HG02763 (cell line): Measurements from ENCODE around the gene TOR4A.

ENCODE experiments used
- ATAC-seq: cut with Tn5 transposase; IDR thresholded peaks from one replicate; pipeline ENCODE4 v1.9.1; 2021; ENCODE audit warnings: mild to moderate bottlenecking, moderate library complexity; ENCODE audit not compliant: unreplicated experiment

Gene TOR4A

GRCh38 chr9:137293482-137294090 is 16.1 kb downstream of the TOR4A start:
- ATAC-seq, result no peak

- no peak for ATAC-seq
Measured at GRCh38 chr9:137294091-137294680, 16.7 kb downstream of the TOR4A start.

DNA sequence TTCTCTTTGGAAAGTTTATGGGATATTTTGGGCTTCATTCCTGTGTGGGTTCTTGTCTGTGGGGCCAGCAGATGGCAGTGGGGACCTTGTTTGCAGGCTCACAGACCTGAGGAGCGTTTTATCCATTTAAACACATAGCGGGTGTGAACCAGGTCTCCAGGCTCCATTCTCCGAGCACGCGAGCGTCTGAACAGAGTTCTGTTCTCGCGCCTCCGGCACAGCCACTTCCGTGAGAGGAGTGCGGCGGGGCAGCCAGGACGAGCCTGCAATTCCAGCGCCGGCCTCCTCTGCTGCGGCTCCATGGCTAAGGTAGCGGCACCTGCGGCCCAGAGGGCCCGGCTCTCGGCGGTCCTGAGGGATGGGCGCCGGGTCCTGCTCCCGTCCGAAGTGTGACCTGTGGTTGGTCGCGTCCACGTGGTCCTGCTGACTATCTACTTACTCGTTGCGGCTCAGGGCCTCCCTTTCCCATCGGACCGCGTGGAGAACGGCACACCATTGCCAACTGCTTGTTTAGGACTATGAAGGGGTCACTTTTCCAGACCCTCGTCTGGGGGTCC is 17.2 kb downstream of the TOR4A start:
- no peak for ATAC-seq

DNA sequence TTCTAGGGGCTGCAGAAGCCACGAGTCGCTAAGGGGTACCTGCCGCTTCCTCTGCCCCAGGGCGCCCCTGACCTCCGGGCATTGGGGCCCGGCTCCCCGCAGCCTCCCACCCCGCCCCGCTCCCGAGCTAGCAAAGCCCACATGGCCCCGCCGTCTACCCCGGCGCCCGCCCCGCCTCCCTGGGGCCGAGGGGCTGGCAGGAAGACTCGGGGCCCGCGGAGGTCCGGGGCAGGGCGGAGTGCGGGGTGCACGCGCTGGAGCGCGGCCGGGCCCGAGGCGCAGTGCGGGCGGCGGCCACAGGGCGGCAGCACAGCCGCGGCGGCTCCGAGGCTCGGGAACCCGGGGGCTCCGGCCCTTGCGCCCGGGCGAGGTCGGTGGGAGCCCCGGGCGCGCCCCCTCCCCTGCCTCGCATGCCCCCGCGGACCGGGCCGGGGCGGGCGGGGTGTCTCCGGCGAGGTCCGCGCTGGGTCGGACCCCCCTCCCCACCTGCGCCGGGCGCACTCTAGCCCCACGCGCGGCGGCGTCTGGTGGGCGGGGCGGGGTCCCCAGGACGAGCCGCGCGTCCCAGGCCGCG is 17.8 kb downstream of the TOR4A start:
- no peak for ATAC-seq

GRCh38 chr9:137295849-137296669 is 18.5 kb downstream of the TOR4A start:
- no peak for ATAC-seq

DNA sequence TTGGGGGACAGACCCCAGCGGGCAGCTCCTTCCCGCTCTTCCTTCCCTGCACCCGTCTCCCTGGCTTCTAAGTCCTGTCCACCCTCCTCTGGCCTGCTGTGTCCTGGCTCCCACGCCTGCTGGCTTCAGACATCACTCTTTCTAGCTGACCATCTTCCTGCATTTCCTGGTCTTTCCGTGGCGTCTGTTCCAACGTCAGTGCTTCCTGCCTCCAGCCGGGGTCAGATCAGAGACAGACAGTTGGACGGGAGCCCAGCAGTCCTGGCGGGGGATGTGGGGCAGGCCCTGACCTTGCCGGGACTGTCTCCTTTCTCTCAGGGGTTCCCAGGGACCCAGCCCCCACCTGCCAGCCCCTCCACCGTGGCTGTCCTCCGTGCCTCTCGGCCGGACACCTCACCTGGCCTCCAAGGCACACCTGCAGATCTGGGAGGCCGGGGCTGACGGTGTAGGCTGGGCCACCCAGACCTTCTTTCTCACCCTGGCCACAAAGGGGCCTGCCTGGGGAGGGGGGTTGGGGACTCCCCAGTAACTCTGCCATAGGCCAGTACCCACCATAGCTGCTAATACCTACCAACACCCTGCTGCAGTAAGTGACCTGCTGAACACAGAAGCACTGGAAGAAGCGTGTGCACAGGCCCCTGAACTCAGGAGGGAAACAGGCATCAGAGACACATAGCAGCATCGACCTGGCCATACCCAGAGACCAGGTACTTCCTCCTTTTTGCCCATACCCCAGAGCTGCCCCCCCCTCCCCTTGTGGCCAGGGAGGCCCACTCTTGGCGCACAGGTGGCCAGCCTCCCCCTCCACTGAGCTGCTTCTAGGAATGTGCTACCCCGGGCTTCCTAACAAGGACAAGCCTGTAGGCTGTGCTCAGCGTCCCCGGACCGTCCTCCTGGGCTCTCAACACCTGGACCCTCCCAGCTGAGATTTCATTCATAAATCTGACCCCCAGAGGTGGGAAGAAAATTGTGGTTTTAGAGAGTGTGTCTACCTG is 19.4 kb downstream of the TOR4A start:
- no peak for ATAC-seq

DNA sequence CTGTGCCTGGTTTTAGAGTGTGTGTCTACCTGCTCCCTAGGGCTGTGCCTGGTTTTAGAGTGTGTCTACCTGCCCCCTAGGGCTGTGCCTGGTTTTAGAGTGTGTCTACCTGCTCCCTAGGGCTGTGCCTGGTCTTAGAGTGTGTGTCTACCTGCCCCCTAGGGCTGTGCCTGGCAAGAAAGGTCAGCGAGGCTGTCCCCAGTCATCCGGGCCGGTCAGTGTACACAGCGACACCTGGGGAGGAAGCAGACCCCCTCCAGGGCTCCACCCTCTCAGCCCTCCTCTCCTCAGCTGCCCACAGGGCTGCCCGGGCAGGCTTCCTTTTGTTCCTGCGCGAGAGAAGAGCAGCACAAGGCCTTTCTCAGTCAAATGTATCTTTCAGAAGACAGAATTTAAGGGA is 20.4 kb downstream of the TOR4A start:
- ATAC-seq, result no peak

DNA sequence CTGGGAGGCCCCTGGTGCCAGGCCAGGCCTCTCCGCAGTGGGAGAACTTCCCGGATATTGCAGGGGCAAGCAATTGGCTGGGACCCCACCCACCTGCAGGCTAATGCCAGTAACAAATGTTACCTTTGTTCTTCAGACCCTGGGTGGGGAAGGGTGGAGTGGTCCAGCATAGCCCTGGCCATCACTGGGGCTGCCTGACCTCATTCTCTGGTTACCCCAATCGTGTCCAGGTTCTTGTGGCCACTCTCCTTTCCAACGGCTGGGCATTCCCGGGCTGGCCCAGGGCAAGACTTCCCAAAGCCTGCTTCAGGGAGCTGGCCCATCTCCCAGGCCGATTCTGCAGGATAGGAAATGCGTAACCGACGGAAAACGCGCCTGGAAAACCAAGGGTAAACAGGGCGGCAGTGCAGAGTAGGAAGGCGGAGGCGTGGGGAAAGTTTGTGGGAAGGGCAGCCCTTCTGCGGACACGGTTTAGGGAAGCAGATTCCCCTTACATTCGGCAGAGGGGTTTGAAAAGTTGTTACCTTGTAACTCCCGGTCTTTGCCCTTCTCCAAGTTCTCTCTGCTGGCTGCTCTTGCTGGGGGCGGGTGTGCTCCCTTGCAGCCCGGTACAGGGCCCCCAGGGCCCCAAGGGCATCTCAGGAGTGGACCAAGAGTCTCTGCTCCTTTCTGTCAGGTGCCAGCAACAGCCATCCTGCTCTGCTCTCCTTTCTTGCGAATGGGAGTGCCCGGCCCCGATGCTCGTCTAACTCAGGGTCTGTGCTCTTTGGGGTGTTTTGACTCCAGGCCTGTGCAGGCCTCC is 21.1 kb downstream of the TOR4A start:
- no peak for ATAC-seq

- ATAC-seq, result no peak
Measured at GRCh38 chr9:137299203-137299565, 21.7 kb downstream of the TOR4A start.

- no peak for ATAC-seq
Measured at GRCh38 chr9:137299938-137300337, 22.4 kb downstream of the TOR4A start.

DNA sequence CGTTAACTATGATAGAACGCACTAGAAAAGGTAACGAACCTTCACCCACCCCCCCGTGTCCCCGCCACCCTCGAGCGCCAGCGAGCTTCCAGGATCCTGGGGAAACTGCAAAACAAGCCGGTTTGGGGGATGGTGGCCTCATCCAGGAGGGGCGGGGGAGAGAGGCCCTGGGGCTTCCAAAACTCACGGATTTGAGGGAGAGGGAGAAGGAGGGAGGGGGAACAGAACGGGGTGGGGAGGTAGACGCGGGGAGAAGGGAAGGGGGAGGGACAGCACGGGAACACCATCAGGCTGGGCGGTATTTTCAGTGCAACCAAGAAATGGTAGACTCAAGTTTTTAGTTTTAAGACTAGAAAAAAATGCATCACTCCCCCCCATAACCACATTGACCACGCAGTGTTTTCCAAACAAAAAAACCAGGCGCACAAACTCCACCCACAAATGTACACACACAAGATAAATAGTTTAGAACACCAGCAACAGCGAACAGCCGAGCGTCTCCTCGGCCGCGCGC is 23.1 kb downstream of the TOR4A start:
- ATAC-seq, result no peak

DNA sequence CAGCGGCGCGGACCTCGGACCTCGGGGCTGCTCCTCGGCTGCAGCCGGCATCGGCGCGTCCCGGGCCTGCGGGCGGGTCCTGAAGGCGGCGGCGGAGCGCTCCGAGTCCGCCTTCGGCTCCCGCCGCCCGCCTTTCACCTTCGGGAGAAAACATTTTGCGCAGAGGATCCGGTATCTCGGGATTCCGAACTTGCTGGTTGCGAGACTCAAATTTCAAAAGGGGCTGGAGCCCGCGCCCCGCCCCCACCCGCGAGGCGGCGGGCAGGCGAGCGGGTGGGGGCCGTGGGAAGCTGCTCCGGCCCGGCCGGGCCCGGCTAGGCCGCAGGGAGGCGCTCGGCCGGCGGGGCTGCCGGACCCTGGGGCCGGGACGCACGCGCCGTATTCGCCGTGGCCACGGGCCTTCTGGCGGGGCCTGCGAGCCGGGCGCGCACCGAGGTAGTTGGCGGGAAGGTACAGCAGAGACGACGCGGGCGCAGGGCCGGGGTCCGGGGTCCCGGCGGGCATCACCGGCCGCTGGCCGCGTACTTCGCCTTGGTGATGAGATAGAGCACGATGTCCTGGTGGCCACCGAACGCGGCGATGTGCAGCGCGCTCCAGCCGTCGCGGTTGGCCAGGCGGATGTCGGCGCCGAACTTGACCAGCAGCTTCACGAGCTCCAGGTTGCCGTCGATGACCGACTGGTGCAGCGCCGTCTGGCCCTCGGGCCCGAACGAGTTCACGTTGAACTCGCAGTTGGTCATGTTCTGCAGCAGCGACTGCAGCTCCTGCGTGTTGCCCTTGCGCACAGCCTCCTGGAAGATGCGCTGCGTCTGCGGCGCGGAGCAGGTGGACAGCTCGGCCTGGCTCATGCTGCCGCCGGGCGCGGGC is 23.8 kb downstream of the TOR4A start:
- peak; percentile 9 for ATAC-seq

DNA sequence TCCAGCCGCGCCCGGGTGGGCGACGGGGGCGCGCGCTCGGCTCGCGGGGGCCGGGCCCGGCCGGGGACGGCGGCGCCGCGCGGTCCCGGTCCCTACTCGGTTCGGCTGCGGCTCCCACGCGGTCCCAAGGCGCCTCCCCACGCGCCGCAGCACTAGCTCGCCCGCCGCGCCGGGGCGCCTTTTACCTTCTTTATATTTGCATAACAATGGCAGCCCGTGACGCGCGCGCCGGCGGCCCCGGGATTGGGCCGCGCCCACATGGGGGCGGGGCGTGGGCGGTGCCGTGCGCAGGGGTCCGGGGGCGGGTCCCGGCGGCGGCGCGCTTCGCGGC is 24.6 kb downstream of the TOR4A start, which contains the start of gene NRARP:
Gene NRARP (minus strand): TSS at position 154 of the 331 bp plus-strand sequence. CDS start 343 bp downstream, outside the sequence.
- peak; percentile 78 for ATAC-seq

DNA sequence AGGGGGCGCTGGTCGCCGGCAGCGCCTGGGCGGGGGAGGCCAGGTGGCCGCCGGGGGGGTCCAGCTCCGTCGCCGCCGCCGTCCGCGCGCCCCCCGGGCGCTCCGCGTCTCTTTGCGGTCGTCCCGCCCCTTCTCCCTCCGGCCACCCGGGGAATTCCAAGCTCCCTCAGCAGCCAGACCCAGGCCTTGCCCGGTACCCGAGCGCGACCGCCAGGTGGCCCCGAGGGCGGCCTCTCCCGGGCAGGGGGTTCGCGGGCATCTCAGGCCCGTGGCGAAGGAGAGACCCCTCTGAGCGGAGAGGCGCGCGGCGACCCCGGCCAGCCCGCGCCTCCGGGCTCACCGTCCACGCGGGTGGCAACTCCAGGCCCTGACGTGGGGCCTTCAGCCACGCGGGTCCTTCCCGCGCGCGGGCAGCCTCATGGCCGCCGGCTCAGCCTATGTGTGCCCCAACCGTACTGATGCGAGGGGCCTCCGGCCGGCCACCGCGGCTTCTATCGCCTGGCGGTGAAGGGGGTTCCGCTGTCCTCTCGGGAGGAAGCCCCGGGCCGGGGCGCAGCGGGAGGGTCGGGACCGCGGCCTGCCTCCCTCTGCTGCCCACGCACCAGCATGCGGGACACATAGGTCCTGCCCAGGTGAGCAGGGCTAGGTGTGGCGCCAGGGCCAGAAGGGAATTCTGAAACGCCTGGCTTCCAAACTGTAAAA is 25.1 kb downstream of the TOR4A start:
- peak; percentile 41 for ATAC-seq

DNA sequence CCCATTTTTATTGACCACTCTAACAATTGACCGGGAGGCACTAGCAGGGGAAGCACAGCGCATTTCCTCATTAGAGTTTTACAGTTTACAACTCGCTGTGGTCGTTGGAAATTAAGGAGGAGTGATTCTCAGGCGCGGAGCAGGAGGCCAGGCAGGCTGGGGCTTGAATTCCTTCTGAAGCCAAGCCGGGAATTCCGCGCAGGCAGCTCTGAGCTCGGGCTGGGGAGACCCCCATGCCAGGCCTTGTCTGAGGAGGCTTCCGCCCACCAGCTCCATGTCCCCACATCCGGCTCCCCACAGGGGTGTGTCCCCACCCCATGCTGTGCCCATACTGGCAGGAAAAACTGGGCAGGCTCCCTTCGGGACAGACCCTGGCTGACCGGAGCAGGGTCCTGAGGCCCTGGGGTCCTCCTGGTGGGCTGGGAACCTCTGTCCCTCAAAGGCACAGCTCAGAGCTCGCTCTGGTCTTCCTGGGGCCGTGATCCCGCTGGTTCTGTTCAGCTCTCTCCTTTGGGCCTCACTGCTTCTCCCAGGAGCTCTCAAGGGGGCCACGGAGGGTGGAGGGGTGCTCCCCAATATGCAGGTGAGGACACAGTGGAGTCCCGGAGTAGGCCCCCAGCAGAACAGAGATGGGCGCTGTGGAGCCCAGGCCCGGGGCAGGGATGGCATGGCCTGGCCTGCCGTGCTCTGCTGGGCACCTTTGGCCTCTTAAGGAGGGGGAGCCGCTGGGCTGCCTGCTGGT is 25.8 kb downstream of the TOR4A start:
- no peak for ATAC-seq

GRCh38 chr9:137303893-137304382 is 26.4 kb downstream of the TOR4A start:
- no peak for ATAC-seq
